C4-2B (cell line): Measurements from ENCODE around the gene TNNC1.

ENCODE experiments used
- H3K27ac ChIP-seq: fragments of 450-650 bp; 2 replicates; pipeline ENCODE4 v1.5.1; 2017
- ZFX ChIP-seq: fragments of 450-650 bp; IDR thresholded peaks from 2 replicates; pipeline ENCODE4 v1.6.1; 2017
- TF ChIP-seq, protein P1 (sequence below): fragments of 450-650 bp; conservative IDR thresholded peaks from 2 replicates; pipeline ENCODE4 v1.5.1; 2017; ENCODE audit warnings: mild to moderate bottlenecking

TNNC1 gene

DNA sequence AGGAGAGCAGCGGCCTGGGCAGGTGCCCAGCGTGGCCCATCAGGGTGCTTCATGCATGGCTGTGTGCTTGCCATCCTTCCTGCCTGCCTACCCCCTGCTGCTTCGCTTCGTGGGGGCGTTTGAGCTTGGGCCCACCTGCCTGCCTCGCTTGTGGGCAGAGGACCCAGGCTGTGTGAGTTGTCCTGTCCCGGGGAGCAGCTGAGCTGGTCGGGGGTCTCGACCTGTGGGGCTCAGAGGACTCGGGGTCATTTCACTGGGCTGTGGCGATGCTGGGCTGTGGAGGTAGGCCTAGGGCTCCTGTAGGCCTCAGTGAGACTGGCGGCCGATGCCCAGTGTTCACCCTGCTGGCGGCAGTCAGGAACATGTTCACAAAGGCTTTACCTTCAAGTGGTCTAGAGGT lies 29.2 kb upstream of the TNNC1 start:
- no peak for TF ChIP-seq ZFX
- TF ChIP-seq, protein P1, sequence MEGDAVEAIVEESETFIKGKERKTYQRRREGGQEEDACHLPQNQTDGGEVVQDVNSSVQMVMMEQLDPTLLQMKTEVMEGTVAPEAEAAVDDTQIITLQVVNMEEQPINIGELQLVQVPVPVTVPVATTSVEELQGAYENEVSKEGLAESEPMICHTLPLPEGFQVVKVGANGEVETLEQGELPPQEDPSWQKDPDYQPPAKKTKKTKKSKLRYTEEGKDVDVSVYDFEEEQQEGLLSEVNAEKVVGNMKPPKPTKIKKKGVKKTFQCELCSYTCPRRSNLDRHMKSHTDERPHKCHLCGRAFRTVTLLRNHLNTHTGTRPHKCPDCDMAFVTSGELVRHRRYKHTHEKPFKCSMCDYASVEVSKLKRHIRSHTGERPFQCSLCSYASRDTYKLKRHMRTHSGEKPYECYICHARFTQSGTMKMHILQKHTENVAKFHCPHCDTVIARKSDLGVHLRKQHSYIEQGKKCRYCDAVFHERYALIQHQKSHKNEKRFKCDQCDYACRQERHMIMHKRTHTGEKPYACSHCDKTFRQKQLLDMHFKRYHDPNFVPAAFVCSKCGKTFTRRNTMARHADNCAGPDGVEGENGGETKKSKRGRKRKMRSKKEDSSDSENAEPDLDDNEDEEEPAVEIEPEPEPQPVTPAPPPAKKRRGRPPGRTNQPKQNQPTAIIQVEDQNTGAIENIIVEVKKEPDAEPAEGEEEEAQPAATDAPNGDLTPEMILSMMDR: no peak
- no peak overlapping the region for H3K27ac ChIP-seq

GRCh38 chr3:52481819-52482521 lies 28.1 kb upstream of the TNNC1 start:
- no peak overlapping the region for H3K27ac ChIP-seq
- TF ChIP-seq, protein P1: no peak; the same call in 1 of the 2 replicates

GRCh38 chr3:52480768-52481715 lies 27.2 kb upstream of the TNNC1 start:
- TF ChIP-seq ZFX: no peak
- TF ChIP-seq, protein P1: no peak
- no peak overlapping the region for H3K27ac ChIP-seq

DNA sequence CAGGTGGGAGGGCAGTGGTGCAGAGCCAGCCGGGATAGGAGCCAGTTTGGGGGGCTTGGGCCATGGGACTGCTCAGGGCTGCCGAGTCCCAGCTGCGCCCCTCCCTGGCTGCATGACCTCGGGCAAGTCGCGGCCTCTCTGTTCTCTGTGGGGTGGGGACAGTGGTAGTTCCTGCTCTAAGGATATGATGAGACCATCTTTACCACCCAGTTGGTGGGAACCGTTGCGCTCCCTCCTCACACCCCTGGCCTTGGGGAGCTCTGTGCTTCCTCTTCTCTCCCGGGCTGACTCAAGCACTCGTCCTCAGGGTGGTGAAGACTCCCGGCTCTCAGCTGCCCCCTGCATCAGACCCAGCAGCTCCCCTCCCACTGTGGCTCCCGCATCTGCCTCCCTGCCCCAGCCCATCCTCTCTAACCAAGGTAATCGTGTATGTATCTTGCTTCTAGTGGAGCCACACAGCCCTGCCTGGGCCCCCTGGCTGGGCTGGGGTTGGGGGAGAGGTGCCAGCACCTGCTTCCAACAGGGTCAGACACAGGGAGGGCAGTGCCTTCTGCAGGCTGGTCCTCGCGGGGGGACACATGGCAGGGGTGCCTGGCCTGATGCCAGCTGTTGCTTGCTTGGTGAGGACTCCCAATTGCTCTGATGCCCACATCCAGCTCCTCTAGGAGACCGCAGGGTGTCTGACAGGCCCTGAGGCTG lies 26.2 kb upstream of the TNNC1 start:
- TF ChIP-seq ZFX: no peak
- TF ChIP-seq, protein P1: no peak
- H3K27ac ChIP-seq: no peak overlapping the region

DNA sequence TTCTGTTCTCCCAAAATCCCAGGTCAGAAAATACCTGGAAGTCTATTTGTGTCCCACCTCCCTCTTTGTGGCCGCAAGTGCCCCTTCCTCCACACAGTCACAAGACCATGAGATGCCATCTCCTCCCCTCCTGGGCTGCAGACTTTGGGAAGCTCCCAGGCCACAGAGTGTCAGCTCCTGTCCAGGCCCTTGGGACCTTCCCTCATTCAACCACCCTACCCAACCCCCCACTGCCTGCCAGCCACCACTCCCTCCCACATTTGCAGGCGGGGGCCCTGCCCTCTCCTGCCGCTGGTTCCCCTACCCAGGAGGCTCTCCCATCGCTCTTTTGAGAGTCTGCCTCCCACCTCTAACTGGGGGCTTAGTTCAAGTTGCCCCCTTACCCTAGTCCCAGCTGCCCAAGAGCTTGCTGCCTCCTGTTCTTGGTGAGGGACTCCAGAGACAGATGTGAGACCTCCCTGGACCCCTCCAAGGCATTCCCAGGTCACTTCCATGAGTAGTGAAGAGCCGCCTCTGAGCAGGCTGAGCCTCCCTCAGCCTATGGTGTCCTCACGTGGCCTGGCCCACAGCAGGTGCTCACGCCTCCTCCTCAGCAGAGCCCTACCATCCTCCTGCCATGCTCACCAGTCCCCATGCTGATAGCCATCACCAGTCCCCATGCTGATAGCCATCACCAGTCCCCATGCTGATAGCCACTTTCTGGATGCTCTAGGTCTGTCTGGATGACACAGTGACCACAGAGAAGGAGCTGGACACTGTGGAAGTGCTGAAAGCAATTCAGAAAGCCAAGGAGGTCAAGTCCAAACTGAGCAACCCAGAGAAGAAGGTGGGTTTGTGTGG lies 25.4 kb upstream of the TNNC1 start:
- TF ChIP-seq, protein P1: no peak
- no peak for TF ChIP-seq ZFX
- no peak overlapping the region for H3K27ac ChIP-seq

- H3K27ac ChIP-seq: no peak overlapping the region
- TF ChIP-seq, protein P1: no peak
- no peak for TF ChIP-seq ZFX
Measured at GRCh38 chr3:52477796-52478095, 23.9 kb upstream of the TNNC1 start.
